HG03575 (cell line): ENCODE results near the gene ZMIZ1.

Experiments used
- ATAC-seq: cut with Tn5 transposase; IDR thresholded peaks from one replicate; pipeline ENCODE4 v1.9.1; 2021; ENCODE audit not compliant: unreplicated experiment, insufficient number of reproducible peaks, low FRiP score; ENCODE audit errors: extremely low read depth

The ZMIZ1 gene

GRCh38 chr10:79173582-79174262 is 105.0 kb downstream of the ZMIZ1 start:
- no peak for ATAC-seq

DNA sequence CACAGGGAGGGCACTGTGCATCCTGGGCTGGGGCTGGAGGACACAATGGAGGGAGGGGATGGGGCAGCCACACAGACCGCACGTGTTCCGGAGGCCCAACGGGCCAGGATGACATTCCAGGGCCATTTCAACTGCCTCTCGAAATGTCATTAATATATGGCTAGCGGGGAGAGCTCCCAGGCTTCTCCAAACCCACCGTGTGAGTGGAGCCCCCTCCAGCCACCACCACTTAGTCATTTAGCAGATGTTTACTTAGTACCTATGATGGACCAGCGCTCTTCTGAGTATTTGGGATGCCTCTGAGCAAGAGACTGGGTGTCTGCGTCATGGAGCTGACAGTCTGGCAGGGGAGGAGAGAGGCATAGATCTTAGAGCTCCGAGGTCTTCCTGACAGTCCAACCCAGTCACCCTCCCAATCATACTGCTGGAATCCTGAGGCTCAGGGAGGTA is 107.3 kb downstream of the ZMIZ1 start:
- ATAC-seq: no peak

DNA sequence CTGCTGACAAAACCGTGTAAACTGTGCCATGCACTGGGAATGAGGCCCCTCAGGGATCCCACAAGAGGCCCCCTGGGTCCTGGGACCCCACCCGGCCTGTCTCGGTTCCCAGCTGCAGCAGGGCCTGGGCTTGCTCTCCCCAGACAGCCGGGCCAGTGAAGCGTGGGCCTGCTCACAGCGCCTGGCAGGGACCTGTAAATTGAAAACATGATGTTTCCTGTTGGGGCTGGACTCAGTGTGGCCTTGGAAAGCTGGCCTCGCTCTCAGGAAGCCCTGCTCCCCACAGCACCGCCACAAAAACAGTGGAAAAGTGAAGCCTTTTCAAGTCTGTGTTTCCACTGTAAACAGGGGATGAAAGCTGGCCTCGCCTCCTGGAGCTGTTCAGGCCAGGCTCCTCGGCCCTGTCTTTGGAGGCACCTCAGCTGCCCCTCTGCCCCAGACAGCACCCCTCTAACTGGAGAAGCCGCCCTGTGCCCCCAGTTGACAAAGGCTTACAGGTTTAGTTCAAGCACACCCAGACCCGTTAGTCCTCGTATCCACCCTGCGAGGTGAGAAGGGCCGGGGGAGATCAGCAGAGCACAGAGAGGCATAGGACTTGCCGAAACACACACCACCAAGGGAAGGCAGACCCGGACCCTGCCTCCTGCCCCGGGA is 108.3 kb downstream of the ZMIZ1 start:
- ATAC-seq: no peak

DNA sequence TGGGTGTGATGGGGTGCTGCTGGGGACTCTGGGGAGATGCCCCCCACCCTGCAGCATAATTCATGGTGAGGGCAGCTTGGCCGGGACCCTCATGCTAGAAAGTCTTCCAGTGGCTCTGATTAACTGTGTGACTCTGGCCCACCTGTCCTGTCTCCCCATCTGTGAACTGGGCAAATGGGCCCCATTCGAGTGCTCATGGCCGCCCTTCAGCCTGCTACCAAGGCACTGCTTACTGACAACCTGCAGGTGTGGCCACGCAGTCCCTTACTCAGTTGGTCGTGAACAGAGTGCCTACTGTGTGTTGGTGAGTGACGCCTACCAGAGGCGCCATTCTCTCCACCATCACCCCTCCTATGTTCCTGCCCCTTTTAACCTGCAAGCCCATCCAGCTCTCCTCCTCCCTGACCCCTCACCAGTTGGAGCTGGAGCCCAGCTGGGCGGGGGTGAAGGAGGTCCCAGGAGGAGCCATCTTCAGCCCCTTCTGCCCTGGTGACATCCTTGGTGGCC is 109.4 kb downstream of the ZMIZ1 start:
- no peak for ATAC-seq

DNA sequence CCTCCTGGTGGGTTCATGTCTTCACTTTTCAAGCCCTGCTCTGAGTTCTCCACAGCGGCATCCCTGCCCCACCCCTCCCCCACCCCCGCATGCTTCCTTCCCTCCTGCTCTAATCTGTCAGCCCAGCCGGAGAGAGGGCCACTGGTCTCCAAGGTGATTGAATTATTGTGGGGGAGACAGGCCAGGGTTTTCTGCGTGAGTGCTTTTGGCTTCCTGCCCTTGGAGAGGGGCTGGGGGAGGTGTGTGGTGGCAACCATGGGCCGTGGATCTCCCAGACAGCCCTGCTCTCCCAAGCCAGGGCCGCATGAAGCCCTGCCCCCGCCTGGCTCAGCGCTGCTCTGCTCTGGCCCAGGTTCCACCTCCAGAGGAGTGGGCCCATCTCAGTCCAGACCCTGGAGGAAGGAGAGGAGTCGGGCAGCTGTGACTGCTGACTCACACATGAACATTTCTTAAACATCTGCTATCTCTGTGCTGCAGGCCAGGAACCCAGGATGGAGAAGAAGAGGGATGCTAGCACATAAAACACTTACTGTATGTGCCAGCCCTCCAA is 109.9 kb downstream of the ZMIZ1 start:
- ATAC-seq: no peak

DNA sequence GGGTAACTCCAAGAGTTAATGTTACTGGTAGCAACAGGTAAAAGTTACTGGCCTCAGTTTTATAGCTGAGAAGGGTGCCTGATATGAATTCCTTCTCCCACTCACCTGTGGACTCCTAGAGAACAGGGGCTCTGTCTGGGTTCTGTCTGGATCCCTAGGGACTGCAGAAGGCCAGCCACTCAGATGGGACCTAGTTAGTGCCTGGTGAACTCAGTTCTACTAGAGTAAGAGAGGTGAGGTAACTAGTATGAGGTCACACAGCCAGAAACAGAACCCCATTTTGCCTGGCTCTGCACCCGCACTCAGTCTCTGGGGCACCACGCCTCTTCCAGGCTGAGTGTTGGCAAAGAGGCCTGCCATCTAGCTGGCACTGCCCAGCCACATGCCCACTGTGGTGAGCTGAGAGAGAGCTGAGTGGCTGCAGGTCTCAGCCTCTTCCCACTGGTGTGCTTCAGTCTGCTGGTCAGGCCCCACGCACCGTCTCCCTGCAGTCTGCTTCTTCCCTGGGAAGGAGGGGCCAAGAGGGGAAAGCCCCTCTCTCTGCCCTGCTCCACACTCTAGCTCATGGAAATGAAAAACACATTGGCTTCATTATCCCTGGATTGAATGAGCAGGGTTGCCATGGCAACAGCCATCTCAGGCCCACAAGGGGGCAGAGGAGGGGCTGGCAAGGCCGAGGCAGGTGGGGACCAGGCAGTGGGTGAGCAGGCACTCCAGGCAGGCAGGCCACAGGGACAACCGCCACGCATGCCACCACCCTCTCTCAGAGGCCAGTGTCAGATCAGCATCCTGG is 110.6 kb downstream of the ZMIZ1 start:
- no peak for ATAC-seq

DNA sequence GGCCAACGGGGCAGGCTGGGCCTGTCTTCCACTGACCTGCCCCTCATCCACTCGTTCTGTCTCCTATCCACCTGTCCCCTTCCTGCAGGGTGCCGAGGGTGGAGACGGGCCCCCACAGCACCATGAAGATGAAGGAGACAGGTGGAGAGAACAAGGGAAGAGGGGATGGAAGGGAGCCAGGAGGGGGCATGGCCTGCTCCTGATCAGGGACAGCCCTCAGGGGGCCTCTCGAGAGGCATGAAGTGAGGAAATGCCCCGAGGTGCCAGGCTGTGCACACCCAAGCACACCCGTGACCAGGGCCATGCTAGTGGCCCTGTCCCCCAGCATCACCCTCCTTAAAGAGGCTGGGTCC is 111.2 kb downstream of the ZMIZ1 start:
- no peak for ATAC-seq

GRCh38 chr10:79180414-79181221 is 111.9 kb downstream of the ZMIZ1 start:
- no peak for ATAC-seq

DNA sequence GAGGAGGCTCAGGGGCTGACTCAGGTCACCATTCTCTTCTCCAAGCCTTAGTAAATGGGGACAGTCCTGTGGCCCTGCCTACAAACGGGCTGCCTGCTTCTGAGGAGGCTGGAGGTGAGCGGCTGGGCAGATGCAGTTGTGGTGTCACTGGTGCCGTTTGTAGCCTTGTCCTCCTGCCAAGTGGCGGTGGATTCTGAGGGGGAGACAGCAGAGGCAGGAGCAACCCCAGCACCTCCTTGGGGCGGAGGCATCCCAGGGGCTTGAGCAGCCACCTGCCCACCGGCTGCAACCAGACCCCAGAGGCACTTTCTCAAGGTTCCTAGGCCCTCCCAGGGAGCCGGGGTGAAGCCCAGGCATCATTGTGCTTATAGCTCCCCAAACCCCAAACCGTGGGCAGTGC is 112.5 kb downstream of the ZMIZ1 start:
- no peak for ATAC-seq

- ATAC-seq: no peak
Observed at GRCh38 chr10:79181698-79182521, 113.1 kb downstream of the ZMIZ1 start.

GRCh38 chr10:79182781-79183467 is 114.2 kb downstream of the ZMIZ1 start:
- no peak for ATAC-seq

DNA sequence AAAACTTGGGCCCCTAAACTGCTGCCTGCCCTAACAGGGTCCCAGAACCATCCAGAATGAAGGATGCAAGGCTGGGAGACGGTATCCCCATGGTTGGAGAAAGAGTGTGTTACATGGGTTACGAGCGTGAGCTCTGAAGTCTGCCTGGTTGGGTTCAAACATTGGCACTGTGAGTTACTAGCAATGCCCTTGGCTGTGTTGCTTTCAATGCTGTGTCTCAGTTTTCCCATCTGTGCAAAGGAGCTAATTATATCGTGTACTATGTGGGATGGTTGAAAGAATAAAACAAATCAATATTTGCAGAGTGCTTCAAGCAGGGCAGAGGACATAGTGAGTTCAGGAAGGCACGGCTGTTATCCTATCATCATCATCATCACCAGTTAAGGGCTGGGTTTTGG is 114.7 kb downstream of the ZMIZ1 start:
- ATAC-seq: no peak

GRCh38 chr10:79184145-79184625 is 115.4 kb downstream of the ZMIZ1 start:
- ATAC-seq: no peak

GRCh38 chr10:79184657-79185056 is 115.9 kb downstream of the ZMIZ1 start:
- no peak for ATAC-seq

DNA sequence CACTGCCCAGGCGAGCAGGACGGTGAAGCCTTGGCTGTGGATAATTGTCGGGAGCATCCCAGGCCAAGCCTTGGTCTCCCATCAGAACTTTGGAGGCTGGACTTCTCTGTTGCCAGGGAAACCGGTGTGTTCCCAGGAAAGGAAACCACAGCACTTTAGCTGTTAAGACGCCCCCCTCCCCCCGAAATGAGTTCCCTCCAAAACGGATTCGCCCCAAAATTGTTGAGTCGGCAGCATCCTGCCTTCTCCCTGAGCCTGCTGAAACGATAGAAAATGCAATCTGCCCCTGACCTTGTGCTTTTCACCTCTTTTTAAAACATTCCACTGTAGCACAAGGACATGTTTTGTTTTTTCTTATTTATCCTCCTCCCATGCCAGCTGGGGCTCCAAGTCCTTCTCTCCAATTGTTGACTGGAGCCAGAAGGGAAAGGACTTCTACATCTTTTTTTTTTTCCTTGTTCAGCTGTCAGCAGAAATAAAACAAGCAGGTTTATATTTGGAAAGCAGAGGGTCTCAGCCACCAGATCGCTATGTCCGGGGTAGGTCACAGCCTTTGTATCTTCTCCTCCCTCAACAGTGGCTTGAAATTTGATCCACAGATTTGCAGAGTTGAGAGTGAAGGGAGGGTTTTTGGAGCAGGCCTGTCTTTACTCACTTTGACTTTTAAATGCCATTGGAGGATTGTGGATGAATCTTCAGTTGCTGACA is 116.5 kb downstream of the ZMIZ1 start:
- no peak for ATAC-seq

- ATAC-seq: no peak
Observed at GRCh38 chr10:79185796-79186374, 117.1 kb downstream of the ZMIZ1 start.
